Karpas-422 (cell line): ENCODE data around the gene IRF4. TPM values are rescaled to one million over a fixed set of nuclear protein-coding genes. Genes with fewer than 3 reads are reported as not detected.

ENCODE experiments used
- DNase-seq: peaks from one replicate; pipeline ENCODE4 v3.0.0-alpha.2; 2015
- H2AFZ ChIP-seq: fragments of 200-600 bp; sonication (generic); 2 replicates; pipeline ENCODE4 v1.6.1; 2014; ENCODE audit warnings: antibody characterized with exemption, low read length, mixed read lengths
- H3K27ac ChIP-seq: fragments of 200-600 bp; sonication (generic); 2 replicates; pipeline ENCODE4 v1.5.1; 2014; ENCODE audit warnings: mild to moderate bottlenecking, low read length, moderate library complexity
- H3K27me3 ChIP-seq: fragments of 200-600 bp; sonication (generic); 2 replicates; pipeline ENCODE4 v1.6.1; 2014; ENCODE audit warnings: low read length, mixed read lengths
- H3K36me3 ChIP-seq: fragments of 200-600 bp; sonication (generic); 2 replicates; pipeline ENCODE4 v1.6.1; 2014; ENCODE audit warnings: low read length, mixed read lengths; ENCODE audit not compliant: insufficient read depth
- H3K4me1 ChIP-seq: fragments of 200-600 bp; sonication (generic); 2 replicates; pipeline ENCODE4 v1.6.1; 2014; ENCODE audit warnings: mild to moderate bottlenecking, low read length, mixed read lengths
- H3K4me2 ChIP-seq: fragments of 200-600 bp; sonication (generic); 2 replicates; pipeline ENCODE4 v1.6.1; 2014; ENCODE audit warnings: low read length, low read depth, mild to moderate bottlenecking; ENCODE audit not compliant: poor library complexity, severe bottlenecking
- H3K4me3 ChIP-seq: fragments of 200-600 bp; sonication (generic); 2 replicates; pipeline ENCODE4 v1.5.1; 2014; ENCODE audit warnings: mild to moderate bottlenecking, antibody characterized with exemption, low read length, mixed read lengths
- H3K79me2 ChIP-seq: fragments of 200-600 bp; sonication (generic); 2 replicates; pipeline ENCODE4 v1.6.1; 2014; ENCODE audit warnings: mild to moderate bottlenecking, low read length, mixed read lengths
- H3K9ac ChIP-seq: fragments of 200-600 bp; sonication (generic); 2 replicates; pipeline ENCODE4 v1.6.0; 2014; ENCODE audit warnings: low read length
- H3K9me2 ChIP-seq: fragments of 200-600 bp; sonication (generic), shearing (Covaris generic); replicated peaks from 2 replicates; pipeline ENCODE4 v1.6.0; 2014; ENCODE audit warnings: mild to moderate bottlenecking, low read length, moderate library complexity; ENCODE audit not compliant: insufficient read depth
- H3K9me3 ChIP-seq: fragments of 300-700, 200-600 bp; sonication (generic); 2 replicates; pipeline ENCODE4 v1.6.1; 2014; ENCODE audit warnings: low read length, mixed read lengths
- H4K20me1 ChIP-seq: fragments of 200-600 bp; sonication (generic); 2 replicates; pipeline ENCODE4 v1.6.1; 2014; ENCODE audit warnings: mild to moderate bottlenecking, antibody characterized with exemption, low read length, low read depth; ENCODE audit not compliant: insufficient read depth
- total RNA-seq: library from RNA; depleted of rRNA; stranded (reverse); fragments of >200 nt; shearing (Covaris generic); gene quantifications from 2 replicates; pipeline ENCODE4 v1.2.3, GENCODE V29; 2014; ENCODE audit warnings: low replicate concordance

IRF4 gene
- total RNA-seq, 1 experiment from 2014 or later = not detected

GRCh38 chr6:408148-408547, 16.6 kb downstream of the IRF4 start:
- no peaks in the 10 kb centered on the region for H3K79me2 ChIP-seq
- H3K9me3 ChIP-seq = no peaks in the 10 kb centered on the region
- H3K4me1 ChIP-seq = no peaks in the 10 kb centered on the region
- no peak overlapping the region for H3K4me2 ChIP-seq
- no peak overlapping the region for H2AFZ ChIP-seq
- no peaks in the 10 kb centered on the region for H3K36me3 ChIP-seq
- H3K27me3 ChIP-seq = no peaks in the 10 kb centered on the region
- H3K4me3 ChIP-seq = no peak overlapping the region
- no peak overlapping the region for H3K27ac ChIP-seq
- H3K9ac ChIP-seq = no peak overlapping the region
- H4K20me1 ChIP-seq = no peaks in the 10 kb centered on the region
- H3K9me2 ChIP-seq = no peaks in the 10 kb centered on the region
- DNase-seq = no peak

GRCh38 chr6:408599-409102, 17.1 kb downstream of the IRF4 start:
- Histone ChIP-seq H3K4me2 (no peak overlapping the region), H3K36me3 (no peaks in the 10 kb centered on the region)
- no peak for DNase-seq

GRCh38 chr6:409370-409972, 17.9 kb downstream of the IRF4 start:
- Histone ChIP-seq H3K4me3 (no peak overlapping the region), H3K9me2 (no peaks in the 10 kb centered on the region), H3K27ac (no peak overlapping the region), H3K36me3 (no peaks in the 10 kb centered on the region), H3K4me1 (no peaks in the 10 kb centered on the region), H3K9me3 (no peaks in the 10 kb centered on the region), H3K27me3 (no peaks in the 10 kb centered on the region), H3K79me2 (no peaks in the 10 kb centered on the region), H3K9ac (no peak overlapping the region), H4K20me1 (no peaks in the 10 kb centered on the region), H3K4me2 (no peak overlapping the region), H2AFZ (no peak overlapping the region)
- DNase-seq = no peak

More at GRCh38 chr6:408599-409102, 17.1 kb downstream of the IRF4 start:
- H3K9me2 ChIP-seq = no peaks in the 10 kb centered on the region
- H3K79me2 ChIP-seq = no peaks in the 10 kb centered on the region
- H3K27ac ChIP-seq = no peak overlapping the region
- no peak overlapping the region for H2AFZ ChIP-seq
- no peaks in the 10 kb centered on the region for H4K20me1 ChIP-seq
- H3K9ac ChIP-seq = no peak overlapping the region
- no peaks in the 10 kb centered on the region for H3K9me3 ChIP-seq
- no peak overlapping the region for H3K4me3 ChIP-seq
- H3K27me3 ChIP-seq = no peaks in the 10 kb centered on the region
- no peaks in the 10 kb centered on the region for H3K4me1 ChIP-seq

- Histone ChIP-seq H3K4me1 (no peaks in the 10 kb centered on the region), H4K20me1 (no peaks in the 10 kb centered on the region), H2AFZ (no peak overlapping the region), H3K4me3 (no peak overlapping the region), H3K9me2 (no peaks in the 10 kb centered on the region), H3K36me3 (no peaks in the 10 kb centered on the region), H3K79me2 (no peaks in the 10 kb centered on the region), H3K4me2 (no peak overlapping the region), H3K27me3 (no peaks in the 10 kb centered on the region), H3K9me3 (no peaks in the 10 kb centered on the region), H3K9ac (no peak overlapping the region), H3K27ac (no peak overlapping the region)
- DNase-seq = no peak
Measured at GRCh38 chr6:410555-411395, 19.2 kb downstream of the IRF4 start.

GRCh38 chr6:411402-412145, 20.0 kb downstream of the IRF4 start:
- H3K36me3 ChIP-seq = no peaks in the 10 kb centered on the region

GRCh38 chr6:412146-412886, 20.8 kb downstream of the IRF4 start:
- H4K20me1 ChIP-seq = no peaks in the 10 kb centered on the region
- H3K36me3 ChIP-seq = no peaks in the 10 kb centered on the region
- H3K9me3 ChIP-seq = no peaks in the 10 kb centered on the region
- DNase-seq = no peak
- no peak overlapping the region for H3K27ac ChIP-seq
- H3K4me1 ChIP-seq = no peaks in the 10 kb centered on the region
- H3K79me2 ChIP-seq = no peaks in the 10 kb centered on the region
- no peak overlapping the region for H3K4me3 ChIP-seq
- H3K27me3 ChIP-seq = no peaks in the 10 kb centered on the region
- no peaks in the 10 kb centered on the region for H3K9me2 ChIP-seq
- no peak overlapping the region for H2AFZ ChIP-seq
- H3K9ac ChIP-seq = no peak overlapping the region
- no peak overlapping the region for H3K4me2 ChIP-seq

More at GRCh38 chr6:411402-412145, 20.0 kb downstream of the IRF4 start:
- Histone ChIP-seq H2AFZ (no peak overlapping the region), H3K79me2 (no peaks in the 10 kb centered on the region), H3K9me2 (no peaks in the 10 kb centered on the region), H3K4me2 (no peak overlapping the region), H3K4me3 (no peak overlapping the region), H3K9ac (no peak overlapping the region), H4K20me1 (no peaks in the 10 kb centered on the region), H3K27me3 (no peaks in the 10 kb centered on the region), H3K9me3 (no peaks in the 10 kb centered on the region), H3K27ac (no peak overlapping the region), H3K4me1 (no peaks in the 10 kb centered on the region)
- no peak for DNase-seq

GRCh38 chr6:414447-414846, 22.9 kb downstream of the IRF4 start:
- Histone ChIP-seq H3K9ac (no peak overlapping the region), H3K9me2 (no peaks in the 10 kb centered on the region), H4K20me1 (no peaks in the 10 kb centered on the region), H3K79me2 (no peaks in the 10 kb centered on the region), H3K36me3 (no peaks in the 10 kb centered on the region), H3K4me1 (no peaks in the 10 kb centered on the region), H3K4me3 (no peak overlapping the region), H3K27me3 (no peaks in the 10 kb centered on the region), H3K9me3 (no peaks in the 10 kb centered on the region), H3K27ac (no peak overlapping the region), H2AFZ (no peak overlapping the region), H3K4me2 (no peak overlapping the region)
- no peak for DNase-seq
